NAMALWA (cell line): ENCODE results near the gene TTLL10.
"Not testable (repeated sequence)": the region's sequence is repeated elsewhere in the genome, so short reads cannot be mapped to it uniquely, and the experiment has no call there.

ENCODE experiments used
- DNase-seq: peaks from one replicate; pipeline ENCODE4 v3.0.0-alpha.2; 2015; ENCODE audit warnings: low spot score

TTLL10 gene

DNA sequence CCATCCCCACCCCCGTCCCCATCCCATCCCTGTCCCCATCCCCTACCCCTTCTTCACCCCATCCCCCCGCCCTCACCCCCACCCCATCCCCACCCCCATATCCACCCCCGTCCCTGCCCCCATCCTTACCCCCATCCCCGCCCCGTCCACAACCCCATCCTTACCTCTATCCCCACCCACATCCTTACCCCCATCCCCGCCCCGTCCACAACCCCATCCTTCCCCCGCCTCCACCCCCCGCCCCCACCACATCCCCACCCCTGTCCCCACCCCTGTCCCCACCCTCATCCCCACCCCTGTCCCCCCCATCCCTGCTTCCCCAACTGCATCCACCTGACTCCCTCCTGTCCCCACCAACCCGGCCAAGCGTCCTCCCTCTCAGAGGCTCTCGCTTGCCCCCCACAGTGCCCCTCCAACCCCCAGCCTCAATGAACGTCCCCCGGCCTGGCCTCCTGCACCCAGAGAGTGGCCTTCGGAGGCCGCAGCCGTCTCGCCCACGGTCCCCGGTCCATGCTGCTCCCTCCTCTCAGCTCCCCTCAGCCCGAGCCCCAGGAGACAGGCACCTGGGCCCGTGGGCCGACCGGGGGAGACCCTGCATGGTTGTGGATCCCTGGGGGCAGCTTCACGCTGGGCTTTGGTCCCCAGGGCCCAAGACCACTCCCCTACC is 32.3 kb upstream of the TTLL10 start:
- no peak for DNase-seq

GRCh38 chr1:1141911-1142250 is 31.8 kb upstream of the TTLL10 start:
- DNase-seq: no peak

GRCh38 chr1:1142352-1142751 is 31.3 kb upstream of the TTLL10 start:
- DNase-seq: not testable (repeated sequence)

- no peak for DNase-seq
These were observed 30.8 kb upstream of the TTLL10 start for GRCh38 chr1:1142844-1143243.

DNA sequence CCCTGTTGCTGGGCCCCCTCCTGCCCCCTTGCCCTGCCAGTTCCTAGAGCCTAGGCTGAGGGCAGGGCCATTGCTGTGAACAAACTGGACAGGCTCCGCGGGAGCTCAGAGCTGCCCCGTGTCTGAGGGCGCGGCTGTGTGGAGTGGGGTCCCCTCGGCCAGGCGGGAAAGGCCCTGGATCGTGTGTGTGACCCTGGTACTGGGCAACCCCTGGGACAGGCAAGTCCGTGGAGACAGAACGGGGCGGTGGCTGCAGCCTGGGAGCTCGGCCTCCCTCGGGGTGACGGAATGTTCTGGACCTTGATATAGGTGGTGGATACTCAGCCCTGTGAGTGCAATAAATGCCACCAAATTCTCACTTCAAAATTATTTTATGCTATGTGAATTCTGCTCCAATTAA is 30.0 kb upstream of the TTLL10 start:
- DNase-seq: no peak

DNA sequence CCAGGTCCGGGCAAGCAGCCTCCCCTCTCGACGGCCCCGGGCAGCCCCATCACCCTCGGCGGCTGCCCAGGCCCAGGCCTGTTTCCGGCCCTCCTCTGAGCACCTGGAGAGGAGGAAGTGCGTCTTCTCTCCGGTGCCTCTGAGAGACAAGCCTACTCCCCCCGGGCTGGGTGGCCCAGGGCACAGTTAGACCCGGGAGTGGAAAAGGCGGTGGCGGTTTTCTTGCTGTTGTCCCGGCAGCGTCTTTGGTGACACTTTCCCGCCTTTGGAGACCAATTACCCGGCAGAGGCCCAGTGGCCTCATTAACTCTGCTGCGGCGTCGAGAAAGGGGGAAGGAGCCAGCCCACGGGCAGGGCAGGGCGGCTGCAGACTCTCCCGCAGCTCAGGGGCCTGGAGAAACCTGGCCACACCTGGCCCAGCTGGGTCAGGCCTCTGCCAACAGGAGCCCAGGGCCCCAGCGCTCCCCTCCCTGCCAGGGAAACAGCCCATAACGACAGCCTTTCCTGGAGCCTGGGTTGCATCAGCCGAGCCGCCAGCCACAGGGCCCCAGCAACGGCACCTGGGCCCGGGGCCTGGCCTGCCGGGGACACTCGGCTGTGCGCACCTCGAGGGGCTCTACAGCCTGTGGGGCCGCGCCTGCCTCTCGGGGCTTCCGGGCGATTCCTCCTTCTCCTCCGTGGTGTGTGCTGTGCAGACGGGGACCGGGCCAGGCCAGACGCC is 29.4 kb upstream of the TTLL10 start:
- peak; percentile 92 for DNase-seq

DNA sequence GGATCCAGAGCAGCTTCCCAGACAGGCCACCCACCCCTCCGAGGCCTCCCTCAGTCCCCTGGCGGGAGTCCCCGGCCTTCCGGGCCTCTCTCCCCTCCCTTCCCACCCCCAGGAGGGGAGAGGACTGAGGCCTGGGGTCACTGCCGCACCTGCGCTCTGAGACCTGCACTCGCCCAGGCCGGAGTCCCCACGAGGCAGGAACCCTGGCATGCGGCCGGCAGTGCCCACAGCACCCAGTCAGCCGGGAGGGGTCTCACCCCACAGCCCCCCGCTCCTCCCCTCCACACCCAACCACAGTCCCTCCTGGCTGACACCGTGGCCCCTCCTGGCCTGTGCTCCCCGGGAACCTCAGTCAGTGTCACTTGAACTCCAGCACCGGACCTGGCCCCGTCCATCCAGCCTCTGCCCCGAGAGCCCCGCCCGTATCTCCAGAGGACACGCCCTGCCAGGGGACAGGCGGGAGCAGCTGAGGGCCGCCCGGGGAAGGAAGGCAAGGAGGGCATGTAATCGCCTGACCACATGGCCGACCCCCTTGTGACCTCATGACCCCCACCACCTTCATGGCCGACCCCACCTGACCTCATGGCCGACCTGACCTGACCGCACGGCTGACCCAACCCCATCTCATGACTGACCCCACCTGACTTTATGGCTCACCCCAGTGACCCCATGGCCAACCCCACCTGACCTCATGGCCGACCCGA is 28.7 kb upstream of the TTLL10 start:
- DNase-seq: no peak

DNA sequence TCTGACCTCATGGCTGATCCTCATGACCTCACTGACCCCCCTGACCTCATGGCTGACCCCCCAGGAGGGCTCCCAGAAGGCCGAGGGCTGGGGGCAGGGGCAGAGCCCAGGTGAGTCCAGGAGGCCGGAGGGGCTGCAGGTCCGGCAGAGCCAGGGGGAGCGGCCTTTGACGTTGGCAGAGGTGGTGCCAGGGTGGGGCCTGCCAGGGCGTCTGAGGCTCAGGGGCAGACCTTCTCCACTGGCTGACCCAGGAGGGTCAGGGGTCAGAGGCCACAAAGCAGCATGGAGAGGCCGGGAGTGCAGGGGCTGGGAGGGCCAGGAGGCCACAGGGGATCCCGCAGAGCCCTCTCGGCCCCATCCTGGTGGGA is 28.1 kb upstream of the TTLL10 start:
- no peak for DNase-seq

DNA sequence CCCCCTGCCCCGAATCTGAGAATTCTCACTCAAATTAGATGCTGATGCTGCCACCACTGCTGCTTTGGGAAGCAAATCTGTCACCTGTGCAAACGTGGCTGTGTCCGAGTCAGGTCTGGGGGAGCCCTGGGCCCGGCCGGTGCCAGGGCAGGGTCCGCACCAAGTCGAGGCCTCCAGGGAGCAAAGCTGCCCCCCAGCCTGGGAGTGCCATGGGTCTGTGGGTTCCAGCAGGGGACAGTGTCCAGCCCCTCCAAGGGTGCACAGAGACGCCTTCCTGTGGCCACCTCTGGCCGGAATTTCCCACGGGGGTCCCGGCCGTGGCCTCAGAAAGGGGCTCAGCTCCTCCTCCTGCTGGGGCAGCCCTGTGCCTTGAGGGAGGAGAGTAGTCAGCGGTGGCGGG is 27.7 kb upstream of the TTLL10 start:
- no peak for DNase-seq

GRCh38 chr1:1146596-1146995 is 27.1 kb upstream of the TTLL10 start:
- no peak for DNase-seq

- no peak for DNase-seq
These were observed 25.6 kb upstream of the TTLL10 start for GRCh38 chr1:1148061-1148460.

- DNase-seq: no peak
These were observed 25.1 kb upstream of the TTLL10 start for GRCh38 chr1:1148569-1148968.

GRCh38 chr1:1149416-1149815 is 24.3 kb upstream of the TTLL10 start:
- no peak for DNase-seq

GRCh38 chr1:1150100-1150499 is 23.6 kb upstream of the TTLL10 start:
- DNase-seq: peak; percentile 45

GRCh38 chr1:1151306-1151705 is 22.4 kb upstream of the TTLL10 start:
- DNase-seq: no peak

DNA sequence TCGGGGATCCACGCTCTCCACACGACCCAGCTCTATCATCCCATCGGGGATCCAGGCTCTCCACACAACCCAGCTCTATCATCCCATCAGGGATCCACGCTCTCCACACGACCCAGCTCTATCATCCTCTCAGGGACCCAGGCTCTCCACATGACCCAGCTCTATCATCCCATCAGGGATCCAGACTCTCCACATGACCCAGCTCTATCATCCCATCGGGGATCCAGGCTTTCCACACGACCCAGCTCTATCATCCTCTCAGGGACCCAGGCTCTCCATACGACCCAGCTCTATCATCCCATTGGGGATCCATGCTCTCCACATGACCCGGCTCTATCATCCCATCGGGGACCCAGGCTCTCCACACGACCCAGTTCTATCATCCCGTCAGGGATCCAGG is 21.2 kb upstream of the TTLL10 start:
- not testable (repeated sequence) for DNase-seq

- DNase-seq: not testable (repeated sequence)
These were observed 20.5 kb upstream of the TTLL10 start for GRCh38 chr1:1153215-1153614.

- no peak for DNase-seq
These were observed 19.8 kb upstream of the TTLL10 start for GRCh38 chr1:1153874-1154273.

GRCh38 chr1:1155258-1155657 is 18.4 kb upstream of the TTLL10 start:
- no peak for DNase-seq

- no peak for DNase-seq
These were observed 17.3 kb upstream of the TTLL10 start for GRCh38 chr1:1156140-1157032.

- DNase-seq: no peak
These were observed 16.7 kb upstream of the TTLL10 start for GRCh38 chr1:1157033-1157365.

DNA sequence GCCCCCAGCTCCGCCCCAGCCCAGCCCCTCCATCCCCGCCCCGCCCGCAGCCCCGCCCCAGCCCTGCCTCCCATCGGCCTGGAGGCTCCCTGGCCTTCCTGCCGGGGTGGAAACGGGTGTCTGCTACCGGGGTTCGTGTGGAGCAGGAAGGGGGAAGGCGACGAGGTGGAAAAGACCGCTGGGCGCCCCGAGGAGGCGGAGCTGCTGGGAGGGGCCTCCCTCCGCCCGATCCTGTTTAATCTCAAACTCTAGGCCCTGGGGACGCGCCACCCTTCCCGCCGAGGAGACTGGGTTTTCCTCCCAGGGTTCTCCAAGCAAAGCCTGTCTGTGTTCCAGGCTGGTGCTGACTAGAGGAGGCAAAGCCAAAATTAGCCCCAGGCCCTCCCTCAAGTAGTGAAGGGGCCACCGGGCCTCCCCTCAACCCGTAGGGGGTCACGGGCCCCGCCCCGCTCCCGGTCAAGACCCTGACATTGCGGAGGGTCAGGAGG is 16.2 kb upstream of the TTLL10 start:
- DNase-seq: peak; percentile 50
